LNCAP (cell line): ENCODE results near the gene TUT4.

Source experiments
- TF ChIP-seq, protein P1 (sequence below): fragments of 450-650 bp; IDR thresholded peaks from 2 replicates; pipeline ENCODE4 v1.5.1; 2017; ENCODE audit warnings: mild to moderate bottlenecking

Gene TUT4

DNA sequence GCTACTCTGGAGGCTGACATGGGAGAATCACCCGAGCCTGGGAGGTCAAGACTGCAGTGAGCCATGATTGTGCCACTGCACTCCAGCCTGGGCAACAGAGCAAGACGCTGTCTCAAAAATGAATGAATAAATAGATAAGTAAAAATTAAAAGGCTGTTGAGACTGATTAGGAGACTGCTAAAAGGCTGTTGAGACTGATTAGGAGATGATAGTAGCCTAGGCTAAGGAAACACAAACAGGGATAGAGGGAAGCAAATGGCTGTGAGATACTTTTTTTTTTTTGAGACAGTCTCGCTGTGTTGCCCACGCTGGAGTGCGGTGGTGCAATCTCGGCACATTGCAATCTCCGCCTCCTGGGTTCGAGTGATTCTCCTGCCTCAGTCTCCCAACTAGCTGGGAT is 120.1 kb downstream of the TUT4 start:
- TF ChIP-seq, protein P1, sequence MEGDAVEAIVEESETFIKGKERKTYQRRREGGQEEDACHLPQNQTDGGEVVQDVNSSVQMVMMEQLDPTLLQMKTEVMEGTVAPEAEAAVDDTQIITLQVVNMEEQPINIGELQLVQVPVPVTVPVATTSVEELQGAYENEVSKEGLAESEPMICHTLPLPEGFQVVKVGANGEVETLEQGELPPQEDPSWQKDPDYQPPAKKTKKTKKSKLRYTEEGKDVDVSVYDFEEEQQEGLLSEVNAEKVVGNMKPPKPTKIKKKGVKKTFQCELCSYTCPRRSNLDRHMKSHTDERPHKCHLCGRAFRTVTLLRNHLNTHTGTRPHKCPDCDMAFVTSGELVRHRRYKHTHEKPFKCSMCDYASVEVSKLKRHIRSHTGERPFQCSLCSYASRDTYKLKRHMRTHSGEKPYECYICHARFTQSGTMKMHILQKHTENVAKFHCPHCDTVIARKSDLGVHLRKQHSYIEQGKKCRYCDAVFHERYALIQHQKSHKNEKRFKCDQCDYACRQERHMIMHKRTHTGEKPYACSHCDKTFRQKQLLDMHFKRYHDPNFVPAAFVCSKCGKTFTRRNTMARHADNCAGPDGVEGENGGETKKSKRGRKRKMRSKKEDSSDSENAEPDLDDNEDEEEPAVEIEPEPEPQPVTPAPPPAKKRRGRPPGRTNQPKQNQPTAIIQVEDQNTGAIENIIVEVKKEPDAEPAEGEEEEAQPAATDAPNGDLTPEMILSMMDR = no peak

DNA sequence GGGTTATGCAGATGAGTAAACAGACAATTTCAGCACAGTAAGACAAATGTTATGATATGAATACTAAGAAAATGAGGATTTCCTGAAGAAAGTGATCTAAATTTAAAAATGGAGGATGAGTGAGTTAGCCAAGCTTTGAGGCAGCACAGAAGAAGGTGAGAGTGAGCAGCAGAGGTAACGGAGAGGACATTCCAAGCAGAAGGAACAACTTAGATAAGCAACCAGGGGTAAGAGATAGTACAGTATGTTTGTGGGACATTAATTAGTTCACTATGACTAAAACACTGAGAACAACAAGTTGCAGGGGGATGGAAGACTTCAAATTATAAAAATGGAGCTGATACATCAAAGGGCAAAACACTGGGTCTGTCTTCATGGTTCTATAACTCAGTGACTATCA is 125.7 kb downstream of the TUT4 start:
- TF ChIP-seq, protein P1 = no peak

DNA sequence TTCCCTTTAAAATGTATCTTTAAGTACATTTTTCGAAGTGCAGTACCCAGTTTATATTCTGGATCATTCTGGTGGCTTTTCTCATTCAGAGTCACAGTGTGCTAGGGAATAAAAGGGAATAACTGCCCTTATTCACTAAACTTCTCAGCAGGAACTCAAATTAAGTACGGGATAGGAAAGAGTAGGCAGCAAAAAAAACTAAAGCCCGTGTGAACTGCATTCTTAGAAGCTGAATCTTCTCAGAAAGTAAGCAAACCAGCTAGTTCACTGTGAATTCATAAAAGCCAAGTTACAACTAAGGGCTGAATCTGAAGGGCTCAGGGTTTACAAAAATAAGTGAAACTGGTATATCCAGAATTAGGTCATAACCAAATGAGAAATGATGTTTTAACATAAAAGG is 126.5 kb downstream of the TUT4 start:
- TF ChIP-seq, protein P1 = no peak

DNA sequence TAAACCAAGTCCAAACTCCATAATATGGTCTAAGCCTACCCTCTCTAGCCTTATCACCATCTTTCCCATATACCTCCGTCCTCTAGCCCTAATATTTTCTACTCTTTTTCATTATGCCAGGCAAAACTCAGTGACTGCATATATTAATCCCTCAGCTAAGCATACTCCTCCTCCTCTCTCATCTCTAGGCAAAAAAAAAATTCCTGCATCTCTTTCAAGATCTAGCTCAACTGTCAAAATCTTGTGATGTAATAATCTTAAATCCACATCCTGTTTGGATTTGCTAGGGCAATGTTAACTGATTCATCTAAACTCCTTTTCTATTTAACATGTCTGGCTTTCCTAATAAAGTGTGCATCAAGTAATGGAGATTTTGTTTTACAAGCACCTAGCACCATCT is 128.1 kb downstream of the TUT4 start:
- TF ChIP-seq, protein P1 = no peak

DNA sequence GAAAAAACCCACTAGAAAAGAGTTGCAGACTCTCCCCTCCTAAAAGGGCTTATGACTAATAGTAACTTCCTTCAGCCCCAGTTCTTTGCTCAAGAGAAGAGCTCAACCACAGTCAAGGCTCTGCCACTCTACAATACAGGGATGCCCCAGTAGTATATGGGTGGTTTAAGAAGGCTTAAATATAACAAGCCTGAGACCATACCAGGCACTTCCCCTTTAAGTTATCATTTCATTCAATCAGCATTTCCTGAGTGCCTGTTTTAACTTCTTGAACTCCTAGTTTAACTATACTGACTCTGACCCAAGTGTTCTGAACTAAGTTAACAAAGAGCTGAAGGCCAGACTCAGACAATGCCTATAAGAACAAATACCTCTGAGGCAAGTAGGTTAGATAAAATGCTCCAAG is 128.7 kb downstream of the TUT4 start:
- TF ChIP-seq, protein P1 = no peak

DNA sequence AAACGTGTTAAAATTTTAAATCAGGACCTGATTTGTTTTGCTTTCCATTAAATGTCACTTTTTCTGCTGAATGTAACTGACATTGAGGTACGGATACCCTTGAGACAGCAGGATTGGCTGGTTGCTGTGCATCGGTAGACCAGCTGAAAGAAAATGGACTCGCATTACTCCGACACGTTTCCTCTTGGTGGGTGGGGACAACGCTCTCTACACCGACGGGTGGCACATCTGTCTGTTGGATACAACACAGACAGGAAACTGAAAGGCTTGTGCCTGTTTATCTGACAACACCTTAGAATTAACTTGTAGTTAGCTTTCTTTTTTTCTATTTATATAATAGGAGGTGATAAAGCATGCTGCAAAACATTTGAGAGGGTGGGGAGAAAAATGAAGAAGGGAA is 129.1 kb downstream of the TUT4 start:
- TF ChIP-seq, protein P1 = no peak

DNA sequence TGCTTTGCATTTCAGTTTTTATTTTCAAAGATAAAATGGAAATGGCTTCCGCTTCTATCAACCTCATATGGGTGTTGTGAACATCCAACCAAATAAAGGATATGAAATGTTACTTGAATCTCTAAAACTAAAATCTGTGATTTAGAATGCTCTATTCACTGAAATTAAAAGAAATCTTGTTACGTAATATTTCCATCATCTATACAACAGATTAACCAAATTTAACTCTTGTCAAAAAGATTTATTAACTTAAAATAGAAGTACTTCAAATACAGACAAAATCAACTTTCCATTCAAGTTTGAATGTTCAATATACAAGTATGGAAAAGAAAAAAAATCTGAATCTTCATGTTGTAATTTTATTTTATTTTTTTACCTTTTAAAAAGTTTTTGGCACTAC is 129.8 kb downstream of the TUT4 start:
- TF ChIP-seq, protein P1 = no peak

DNA sequence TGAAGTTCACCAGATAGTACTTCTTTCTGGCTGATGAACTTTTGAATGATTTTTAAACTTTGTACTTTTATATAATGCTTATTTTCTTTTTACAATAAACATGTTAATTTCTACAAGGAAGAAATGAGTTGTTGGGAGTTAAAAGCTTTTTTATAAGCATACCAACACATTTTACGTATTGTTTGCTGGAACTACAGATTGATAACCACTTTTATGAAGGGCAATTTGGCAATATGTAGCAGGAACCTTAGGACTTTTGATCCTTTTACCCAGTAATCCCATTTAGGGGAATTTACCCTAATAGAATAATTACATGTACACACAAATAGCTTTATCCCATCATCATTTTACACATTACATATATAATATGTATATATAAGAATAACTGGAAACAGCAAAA is 132.2 kb downstream of the TUT4 start:
- TF ChIP-seq, protein P1 = no peak
